IgD-negative memory B cell (primary cell): ENCODE data around the gene EXOSC3. TPM values are rescaled to one million over a fixed set of nuclear protein-coding genes. Genes with fewer than 3 reads are reported as not detected.

Source experiments
- H3K27ac Mint-ChIP-seq, 3 donors: one replicate each; pipeline ENCODE4 v1.8.0; 2020 to 2022; ENCODE audit warnings: mild to moderate bottlenecking in 3 of 3, mixed read lengths in 3 of 3, moderate library complexity in 1 of 3
- H3K27me3 Mint-ChIP-seq: one replicate; pipeline ENCODE4 v1.8.0; 2021; ENCODE audit warnings: mixed read lengths
- H3K36me3 Mint-ChIP-seq: one replicate; pipeline ENCODE4 v1.8.0; 2020; ENCODE audit warnings: mild to moderate bottlenecking, mixed read lengths
- H3K4me1 Mint-ChIP-seq, 3 donors: one replicate each; pipeline ENCODE4 v1.8.0; 2020 to 2022; ENCODE audit warnings: mixed read lengths in 3 of 3, mild to moderate bottlenecking in 1 of 3
- H3K4me3 Mint-ChIP-seq, 4 donors: one replicate each; pipeline ENCODE4 v1.8.0; 2020 to 2022; ENCODE audit warnings: mild to moderate bottlenecking in 4 of 4, mixed read lengths in 4 of 4, moderate library complexity in 3 of 4
- H3K9me3 Mint-ChIP-seq, 3 donors: one replicate each; pipeline ENCODE4 v1.8.0; 2020 to 2021; ENCODE audit warnings: mixed read lengths in 3 of 3, mild to moderate bottlenecking in 1 of 3
- polyA plus RNA-seq: library from polyadenylated mRNA; unstranded; fragments of 300-500 nt; fragmentation: Illumina TruSeq; gene quantifications from one replicate; pipeline ENCODE4 v1.2.3, GENCODE V29; 2021

The EXOSC3 gene
- polyA plus RNA-seq, 1 donor from 2014 or later = 36.5 TPM

- peaks cover 20% of the 10 kb centered on the region for H3K27me3 Mint-ChIP-seq
- H3K4me1 Mint-ChIP-seq = no peaks in the 10 kb centered on the region
Observed at GRCh38 chr9:37730839-37731238, 54.0 kb downstream of the EXOSC3 start.

GRCh38 chr9:37730256-37730655, 54.6 kb downstream of the EXOSC3 start:
- Mint-ChIP-seq H3K36me3 (no peaks in the 10 kb centered on the region), H3K4me1 (no peaks in the 10 kb centered on the region), H3K27me3 (peaks cover 22% of the 10 kb centered on the region), H3K4me3 (no peak overlapping the region), H3K9me3 (peaks cover 0 to 1% (median 0%) of the 10 kb centered on the region in 3 donors), H3K27ac (no peak overlapping the region)

More at GRCh38 chr9:37730839-37731238, 54.0 kb downstream of the EXOSC3 start:
- Mint-ChIP-seq H3K9me3 (peaks cover 0 to 1% (median 0%) of the 10 kb centered on the region in 3 donors), H3K4me3 (no peak overlapping the region), H3K36me3 (no peaks in the 10 kb centered on the region), H3K27ac (no peak overlapping the region)

Other genes starting within 250 kb of the EXOSC3 start
- gene FBXO10, start 208.7 kb downstream of the EXOSC3 start, polyA plus RNA-seq = 15.1 TPM
- 166 TPM for gene TOMM5, start 192.5 kb downstream of the EXOSC3 start, polyA plus RNA-seq
- gene FRMPD1, start 134.1 kb downstream of the EXOSC3 start, polyA plus RNA-seq = not detected
- gene TRMT10B, start 31.3 kb downstream of the EXOSC3 start, polyA plus RNA-seq = 20.0 TPM
- gene DCAF10, start 15.7 kb upstream of the EXOSC3 start, polyA plus RNA-seq = 29.3 TPM
- 13.1 TPM for gene SLC25A51, start 119.1 kb upstream of the EXOSC3 start, polyA plus RNA-seq